Measurements from ENCODE around the gene ACVR2B.

Gene ACVR2B

GRCh38 chr3:38473229-38473628 is 19.5 kb downstream of the ACVR2B start:
- H3K36me3 Mint-ChIP-seq (ENCODE audit: low read depth), result peaks cover 12% of the 10 kb centered on the region
- no peak overlapping the region for H3K4me3 Mint-ChIP-seq
- no peaks in the 10 kb centered on the region for H3K27me3 Mint-ChIP-seq
- peaks cover 6% of the 10 kb centered on the region for H3K4me1 Mint-ChIP-seq (ENCODE audit: low read depth)
- H3K9me3 Mint-ChIP-seq, result peaks cover 21% of the 10 kb centered on the region
- no peak overlapping the region for H3K27ac Mint-ChIP-seq

- Mint-ChIP-seq H3K4me1 (ENCODE audit: low read depth) (peaks cover 6% of the 10 kb centered on the region), H3K4me3 (no peak overlapping the region), H3K27ac (no peak overlapping the region), H3K27me3 (no peaks in the 10 kb centered on the region), H3K36me3 (ENCODE audit: low read depth) (peaks cover under 1% of the 10 kb centered on the region), H3K9me3 (peaks cover 5% of the 10 kb centered on the region)
These were observed 21.4 kb downstream of the ACVR2B start for GRCh38 chr3:38474928-38475605.

- H3K4me1 Mint-ChIP-seq (ENCODE audit: low read depth), result peaks cover 6% of the 10 kb centered on the region
- no peak overlapping the region for H3K4me3 Mint-ChIP-seq
- no peak overlapping the region for H3K27ac Mint-ChIP-seq
- no peaks in the 10 kb centered on the region for H3K9me3 Mint-ChIP-seq
- H3K27me3 Mint-ChIP-seq, result no peaks in the 10 kb centered on the region
- no peaks in the 10 kb centered on the region for H3K36me3 Mint-ChIP-seq (ENCODE audit: low read depth)
These were observed 22.0 kb downstream of the ACVR2B start for GRCh38 chr3:38475716-38476115.

- no peaks in the 10 kb centered on the region for H3K36me3 Mint-ChIP-seq (ENCODE audit: low read depth)
- H3K9me3 Mint-ChIP-seq, result no peaks in the 10 kb centered on the region
- H3K4me1 Mint-ChIP-seq (ENCODE audit: low read depth), result peaks cover 6% of the 10 kb centered on the region
- H3K27me3 Mint-ChIP-seq, result no peaks in the 10 kb centered on the region
- H3K4me3 Mint-ChIP-seq, result no peak overlapping the region
- H3K27ac Mint-ChIP-seq, result no peak overlapping the region
These were observed 22.6 kb downstream of the ACVR2B start for GRCh38 chr3:38476157-38476756.

- Mint-ChIP-seq H3K4me1 (ENCODE audit: low read depth) (peaks cover 6% of the 10 kb centered on the region), H3K27me3 (no peaks in the 10 kb centered on the region), H3K27ac (no peak overlapping the region), H3K36me3 (ENCODE audit: low read depth) (no peaks in the 10 kb centered on the region), H3K9me3 (no peaks in the 10 kb centered on the region), H3K4me3 (no peak overlapping the region)
These were observed 23.5 kb downstream of the ACVR2B start for GRCh38 chr3:38477057-38477820.

GRCh38 chr3:38477839-38478450 is 24.3 kb downstream of the ACVR2B start:
- no peak overlapping the region for H3K27ac Mint-ChIP-seq
- no peaks in the 10 kb centered on the region for H3K36me3 Mint-ChIP-seq (ENCODE audit: low read depth)
- no peak overlapping the region for H3K4me3 Mint-ChIP-seq
- H3K9me3 Mint-ChIP-seq, result no peaks in the 10 kb centered on the region
- no peaks in the 10 kb centered on the region for H3K27me3 Mint-ChIP-seq
- H3K4me1 Mint-ChIP-seq (ENCODE audit: low read depth), result peaks cover 6% of the 10 kb centered on the region

GRCh38 chr3:38478901-38479300 is 25.2 kb downstream of the ACVR2B start:
- no peaks in the 10 kb centered on the region for H3K4me1 Mint-ChIP-seq (ENCODE audit: low read depth)
- no peak overlapping the region for H3K27ac Mint-ChIP-seq
- no peaks in the 10 kb centered on the region for H3K9me3 Mint-ChIP-seq
- H3K36me3 Mint-ChIP-seq (ENCODE audit: low read depth), result no peaks in the 10 kb centered on the region
- no peaks in the 10 kb centered on the region for H3K27me3 Mint-ChIP-seq
- no peak overlapping the region for H3K4me3 Mint-ChIP-seq

- no peak overlapping the region for H3K27ac Mint-ChIP-seq
- no peaks in the 10 kb centered on the region for H3K27me3 Mint-ChIP-seq
These were observed 25.9 kb downstream of the ACVR2B start for GRCh38 chr3:38479431-38480092.

GRCh38 chr3:38480093-38480445 is 26.4 kb downstream of the ACVR2B start:
- Mint-ChIP-seq H3K9me3 (no peaks in the 10 kb centered on the region), H3K27me3 (no peaks in the 10 kb centered on the region), H3K4me1 (ENCODE audit: low read depth) (no peaks in the 10 kb centered on the region)

More at GRCh38 chr3:38479431-38480092, 25.9 kb downstream of the ACVR2B start:
- Mint-ChIP-seq H3K4me1 (ENCODE audit: low read depth) (no peaks in the 10 kb centered on the region), H3K36me3 (ENCODE audit: low read depth) (no peaks in the 10 kb centered on the region), H3K9me3 (no peaks in the 10 kb centered on the region), H3K4me3 (no peak overlapping the region)

GRCh38 chr3:38480930-38481329 is 27.2 kb downstream of the ACVR2B start:
- Mint-ChIP-seq H3K4me3 (no peak overlapping the region), H3K9me3 (no peaks in the 10 kb centered on the region), H3K27ac (no peak overlapping the region), H3K27me3 (no peaks in the 10 kb centered on the region), H3K4me1 (ENCODE audit: low read depth) (no peaks in the 10 kb centered on the region), H3K36me3 (ENCODE audit: low read depth) (no peaks in the 10 kb centered on the region)

More at GRCh38 chr3:38480093-38480445, 26.4 kb downstream of the ACVR2B start:
- H3K4me3 Mint-ChIP-seq, result no peak overlapping the region
- H3K36me3 Mint-ChIP-seq (ENCODE audit: low read depth), result no peaks in the 10 kb centered on the region
- H3K27ac Mint-ChIP-seq, result no peak overlapping the region

- no peaks in the 10 kb centered on the region for H3K4me1 Mint-ChIP-seq (ENCODE audit: low read depth)
- H3K4me3 Mint-ChIP-seq, result no peak overlapping the region
- H3K27me3 Mint-ChIP-seq, result no peaks in the 10 kb centered on the region
- H3K36me3 Mint-ChIP-seq (ENCODE audit: low read depth), result no peaks in the 10 kb centered on the region
- H3K9me3 Mint-ChIP-seq, result no peaks in the 10 kb centered on the region
- no peak overlapping the region for H3K27ac Mint-ChIP-seq
These were observed 29.3 kb downstream of the ACVR2B start for GRCh38 chr3:38482951-38483350.

- Mint-ChIP-seq H3K4me1 (ENCODE audit: low read depth) (no peaks in the 10 kb centered on the region), H3K27me3 (no peaks in the 10 kb centered on the region), H3K27ac (no peak overlapping the region), H3K9me3 (no peaks in the 10 kb centered on the region), H3K4me3 (no peak overlapping the region), H3K36me3 (ENCODE audit: low read depth) (peaks cover 4% of the 10 kb centered on the region)
These were observed 33.6 kb downstream of the ACVR2B start for GRCh38 chr3:38487323-38487722.

GRCh38 chr3:38488949-38489348 is 35.3 kb downstream of the ACVR2B start:
- Mint-ChIP-seq H3K36me3 (ENCODE audit: low read depth) (peaks cover 4% of the 10 kb centered on the region), H3K4me3 (no peak overlapping the region), H3K27ac (no peak overlapping the region), H3K9me3 (no peaks in the 10 kb centered on the region), H3K4me1 (ENCODE audit: low read depth) (no peaks in the 10 kb centered on the region), H3K27me3 (no peaks in the 10 kb centered on the region)

GRCh38 chr3:38489766-38490165 is 36.1 kb downstream of the ACVR2B start:
- Mint-ChIP-seq H3K36me3 (ENCODE audit: low read depth) (peaks cover 4% of the 10 kb centered on the region), H3K4me1 (ENCODE audit: low read depth) (no peaks in the 10 kb centered on the region), H3K4me3 (no peak overlapping the region), H3K27ac (no peak overlapping the region), H3K27me3 (no peaks in the 10 kb centered on the region), H3K9me3 (no peaks in the 10 kb centered on the region)

Data from stimulated activated naive CD8-positive, alpha-beta T cell treated with anti-CD3 and anti-CD28 coated beads, Interleukin-15, Interleukin-2, amounts not matched to agents 100 ng/mL and 50 ng/mL, for 24 hours (primary cell).